GM19043 (cell line): ENCODE data around the gene SYNPO.

Source experiments
- ATAC-seq: cut with Tn5 transposase; IDR thresholded peaks from one replicate; pipeline ENCODE4 v1.9.1; 2021; ENCODE audit warnings: low read depth; ENCODE audit not compliant: unreplicated experiment

Gene SYNPO

DNA sequence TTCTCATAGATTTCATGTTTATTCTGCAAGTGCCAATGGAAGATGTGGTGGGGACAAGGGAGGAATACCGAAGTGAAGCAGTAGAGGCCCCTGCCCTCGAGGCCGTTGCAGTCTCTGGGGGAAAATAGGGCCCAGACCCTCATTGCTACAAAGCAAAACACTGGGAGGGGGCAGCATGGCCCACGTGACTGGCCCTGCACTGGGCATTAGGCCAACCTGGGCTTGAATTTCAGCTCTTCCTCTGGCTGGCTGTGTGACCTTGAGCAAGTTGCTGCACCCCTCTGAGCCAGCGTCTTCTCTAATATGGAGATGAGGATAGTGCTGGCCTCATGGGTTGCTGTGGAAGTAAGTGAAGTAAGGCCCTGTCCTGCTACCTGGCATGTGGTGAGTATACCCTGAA, 709 bp upstream of the SYNPO start:
- no peak for ATAC-seq

DNA sequence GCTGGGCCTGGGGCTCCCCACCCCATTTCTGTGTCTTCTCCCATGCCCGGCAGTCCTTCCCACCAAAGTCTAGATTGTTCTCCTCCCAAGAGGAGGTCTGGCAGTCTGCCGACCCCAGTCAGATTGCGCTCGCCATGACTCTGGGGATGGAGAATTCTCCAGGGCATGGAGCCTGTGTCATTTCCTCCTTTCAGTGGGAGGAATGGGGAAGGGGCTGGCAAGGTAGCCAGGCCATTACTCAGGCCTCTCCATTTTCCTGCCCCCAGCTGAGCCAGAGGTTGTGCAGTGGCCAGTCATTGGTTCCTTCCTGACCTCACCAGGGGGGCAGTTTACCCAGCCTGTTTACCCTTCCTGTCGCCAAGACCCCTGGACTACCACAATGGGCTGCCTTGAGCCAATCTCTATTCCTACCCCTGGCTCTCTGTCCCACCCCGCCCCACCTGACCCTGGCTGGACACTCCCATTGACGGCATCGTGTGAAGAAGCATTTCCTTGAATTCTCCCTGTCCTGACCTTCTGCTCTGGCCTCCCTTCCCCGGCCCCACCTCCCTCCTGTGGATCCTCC, 628 bp downstream of the SYNPO start:
- no peak for ATAC-seq

DNA sequence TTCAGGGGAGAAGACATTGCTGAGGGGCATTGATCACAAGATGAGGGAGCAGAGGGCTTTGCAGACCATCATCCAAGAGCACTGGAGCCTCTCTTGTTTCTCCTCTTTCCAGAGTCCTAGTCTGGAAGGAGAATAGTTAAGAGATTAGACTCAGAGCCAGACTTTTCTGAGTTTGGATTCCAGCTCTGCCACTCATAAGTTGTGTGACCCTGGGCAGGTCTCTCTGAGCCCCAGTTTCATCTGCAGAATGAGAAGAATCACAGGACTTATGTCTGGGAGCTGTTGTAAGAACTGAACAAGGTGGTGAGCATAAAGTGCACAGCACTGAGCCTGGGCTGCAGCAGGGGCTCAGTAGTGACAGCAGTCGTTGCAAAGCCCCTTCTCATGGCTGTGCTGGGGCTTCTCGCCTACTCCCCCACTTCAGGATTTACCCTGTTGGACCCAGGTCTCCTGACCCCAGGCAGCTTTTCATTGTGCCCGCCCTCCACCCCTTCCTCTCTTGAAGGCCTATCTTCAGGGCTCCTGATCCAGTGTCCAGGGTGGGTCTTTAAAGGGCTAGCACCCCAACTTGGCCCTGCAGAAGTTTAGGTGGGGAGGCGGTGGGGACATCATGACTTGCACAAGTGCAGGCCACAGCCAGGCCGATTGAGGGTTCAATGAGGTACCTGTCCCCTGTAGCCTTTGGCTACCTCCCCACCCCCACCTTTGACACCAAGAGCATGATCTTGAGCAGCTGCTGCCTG, 1.5 kb downstream of the SYNPO start:
- no peak for ATAC-seq

DNA sequence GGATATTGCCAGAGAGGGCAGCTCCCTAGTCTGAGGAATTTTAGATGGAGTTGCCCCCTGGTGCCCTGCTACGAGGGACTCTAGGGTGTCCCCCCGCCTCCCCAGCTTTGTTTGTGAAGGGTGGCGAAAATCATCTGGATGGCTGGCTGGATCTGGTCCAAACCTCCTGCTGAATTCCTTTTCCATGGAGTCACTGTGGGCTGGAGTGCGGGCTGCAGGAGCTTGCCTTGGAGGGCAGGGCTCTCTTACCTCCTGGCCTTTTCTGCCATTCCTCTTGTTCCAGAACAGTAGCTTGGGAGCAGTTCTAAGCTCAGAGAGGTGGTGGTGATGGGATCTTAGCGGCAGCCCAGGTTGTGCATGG, 2.1 kb downstream of the SYNPO start:
- ATAC-seq, result no peak

DNA sequence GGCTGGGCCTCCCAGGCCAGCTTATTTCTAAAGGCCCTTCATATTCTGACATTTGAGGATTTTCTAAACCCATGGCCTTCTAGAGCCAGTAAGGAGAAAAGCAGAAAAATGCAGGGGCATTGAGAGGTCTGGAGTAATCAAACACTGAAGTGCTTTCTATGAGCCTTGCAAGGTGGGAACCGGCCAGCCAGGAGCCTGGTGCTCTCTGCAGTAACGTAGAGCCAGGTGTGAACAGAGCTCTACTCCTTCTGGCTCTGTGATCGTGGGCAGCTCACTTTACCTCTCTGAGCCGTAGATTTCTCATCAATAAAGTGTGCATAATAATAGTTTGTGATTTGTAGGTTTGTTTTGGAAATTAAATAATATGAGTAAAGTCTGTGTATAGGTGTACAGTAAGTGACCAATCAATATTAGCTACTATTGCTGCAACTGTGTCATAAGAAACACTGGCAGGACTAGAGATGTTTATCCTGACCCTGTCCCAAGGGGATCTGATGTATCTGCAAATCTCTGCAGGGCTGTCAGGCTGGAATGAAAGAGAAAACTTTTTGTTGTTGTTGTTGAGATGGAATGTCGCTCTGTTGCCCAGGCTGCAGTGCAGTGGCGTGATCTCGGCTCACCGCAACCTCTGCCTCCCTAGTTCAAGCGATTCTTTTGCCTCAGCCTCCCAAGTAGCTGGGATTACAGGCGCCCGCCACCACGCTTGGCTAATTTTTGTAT, 2.7 kb downstream of the SYNPO start:
- no peak for ATAC-seq

DNA sequence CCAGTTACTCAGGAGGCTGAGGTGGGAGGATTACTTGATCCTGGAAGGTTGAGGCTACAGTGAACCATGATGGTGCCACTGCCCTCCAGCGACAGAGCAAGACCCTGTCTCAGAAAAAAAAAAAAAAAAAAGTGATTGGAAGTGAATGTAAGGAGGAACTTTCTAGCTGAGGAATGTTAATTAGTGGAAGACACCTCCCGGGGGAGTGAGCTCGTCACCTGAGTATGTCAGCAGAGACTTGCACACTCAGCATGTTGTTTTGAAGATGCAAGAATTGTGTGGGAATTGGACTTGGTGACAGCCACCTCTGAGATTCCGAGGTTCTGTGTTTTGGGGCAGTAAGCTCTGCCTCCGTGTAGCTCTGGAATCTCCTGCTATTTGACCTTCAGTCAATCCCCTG, 3.6 kb downstream of the SYNPO start:
- ATAC-seq, result no peak

DNA sequence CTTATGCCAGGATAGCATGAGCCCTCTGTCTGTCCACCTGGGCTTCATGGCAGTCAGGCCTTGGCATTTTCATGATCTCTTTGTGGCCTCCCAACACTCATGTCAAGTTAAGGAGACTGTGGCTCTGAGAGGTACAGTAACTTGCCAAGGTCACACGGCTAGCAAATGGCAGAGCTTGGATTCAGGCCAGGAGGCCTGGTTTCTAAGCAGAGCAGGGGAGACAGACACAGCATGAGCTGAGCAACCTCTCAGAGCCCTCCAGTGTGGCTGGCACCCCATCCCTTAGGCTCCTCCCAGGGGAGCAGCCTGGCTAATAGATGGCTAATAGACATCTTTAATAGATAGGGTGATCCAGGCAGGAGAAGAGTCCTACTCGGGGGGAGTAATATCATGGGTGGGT, 4.1 kb downstream of the SYNPO start:
- ATAC-seq, result no peak

DNA sequence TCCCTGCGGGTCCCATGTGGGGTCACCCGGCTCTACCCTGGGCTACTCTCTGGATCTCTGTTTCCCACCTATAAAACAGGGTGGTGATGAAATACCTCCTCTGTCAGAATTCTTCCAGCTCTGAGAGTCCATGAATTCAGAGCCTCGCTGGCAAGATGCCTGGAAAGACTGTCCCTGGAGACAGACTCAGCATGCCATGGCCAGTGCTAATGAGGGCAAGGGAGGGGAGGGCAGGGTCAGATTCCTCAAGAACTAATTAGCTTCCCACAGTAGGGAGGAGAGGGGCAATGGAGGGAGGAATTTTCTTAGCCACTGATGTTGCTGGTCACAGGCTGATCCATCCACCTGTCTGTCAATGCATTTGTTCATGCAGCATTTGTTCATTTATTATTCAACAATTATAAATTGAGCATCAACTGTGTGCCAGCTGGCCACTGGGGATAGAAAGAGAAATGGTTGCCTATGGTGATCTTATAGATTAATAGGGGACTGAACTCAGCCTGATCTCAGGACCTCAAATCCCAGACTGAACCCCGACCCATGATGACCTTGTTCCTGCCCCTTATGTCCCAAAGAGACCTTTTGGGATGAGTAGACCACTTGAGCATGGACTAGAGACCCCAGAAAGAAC, 4.7 kb downstream of the SYNPO start:
- ATAC-seq, result no peak

DNA sequence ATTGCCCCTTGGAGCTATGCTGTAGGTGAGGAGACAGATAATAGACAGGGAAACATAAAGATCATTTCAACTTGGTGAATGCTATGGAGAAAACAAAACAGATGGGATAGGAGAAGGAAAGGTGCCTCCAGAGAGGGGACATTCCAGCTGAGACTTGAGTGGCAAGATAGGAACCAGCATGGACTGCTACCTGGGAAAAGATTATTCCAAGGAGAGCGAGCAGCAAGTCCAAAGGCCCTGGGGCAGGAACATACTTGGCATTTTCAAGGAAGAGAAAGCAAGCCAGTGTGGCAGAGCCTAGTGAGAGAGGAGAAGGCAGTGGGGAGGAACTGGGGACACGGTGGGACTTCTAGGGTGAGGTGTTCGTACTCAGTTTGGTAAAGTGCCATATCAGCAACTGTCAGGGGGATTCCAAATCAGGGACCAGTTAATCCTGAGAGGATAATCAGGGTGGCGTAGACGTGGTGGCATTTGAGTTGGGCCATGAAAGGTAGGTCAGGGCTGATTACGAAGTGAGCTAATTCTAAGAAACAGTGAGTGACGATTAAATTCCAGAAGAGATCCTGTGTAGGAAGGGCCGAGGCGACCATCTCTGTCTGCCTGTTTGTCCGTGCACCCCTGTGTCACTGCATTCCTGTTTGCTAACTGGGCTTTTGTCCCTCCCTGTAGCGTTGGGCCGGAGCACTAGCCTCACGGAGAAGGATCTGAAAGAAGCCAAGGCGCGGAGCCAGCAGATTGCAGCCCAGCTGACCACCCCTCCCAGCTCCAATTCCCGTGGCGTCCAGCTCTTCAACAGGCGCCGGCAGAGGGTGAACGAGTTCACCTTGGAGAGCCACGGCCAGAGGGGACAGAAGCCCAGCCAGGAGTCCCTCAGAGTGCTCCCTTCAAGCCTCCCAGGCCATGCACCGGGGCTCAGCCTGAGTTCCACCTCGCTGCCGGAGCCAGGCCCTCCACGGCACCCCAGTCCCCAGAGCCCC, 7.1 kb downstream of the SYNPO start:
- no peak for ATAC-seq

DNA sequence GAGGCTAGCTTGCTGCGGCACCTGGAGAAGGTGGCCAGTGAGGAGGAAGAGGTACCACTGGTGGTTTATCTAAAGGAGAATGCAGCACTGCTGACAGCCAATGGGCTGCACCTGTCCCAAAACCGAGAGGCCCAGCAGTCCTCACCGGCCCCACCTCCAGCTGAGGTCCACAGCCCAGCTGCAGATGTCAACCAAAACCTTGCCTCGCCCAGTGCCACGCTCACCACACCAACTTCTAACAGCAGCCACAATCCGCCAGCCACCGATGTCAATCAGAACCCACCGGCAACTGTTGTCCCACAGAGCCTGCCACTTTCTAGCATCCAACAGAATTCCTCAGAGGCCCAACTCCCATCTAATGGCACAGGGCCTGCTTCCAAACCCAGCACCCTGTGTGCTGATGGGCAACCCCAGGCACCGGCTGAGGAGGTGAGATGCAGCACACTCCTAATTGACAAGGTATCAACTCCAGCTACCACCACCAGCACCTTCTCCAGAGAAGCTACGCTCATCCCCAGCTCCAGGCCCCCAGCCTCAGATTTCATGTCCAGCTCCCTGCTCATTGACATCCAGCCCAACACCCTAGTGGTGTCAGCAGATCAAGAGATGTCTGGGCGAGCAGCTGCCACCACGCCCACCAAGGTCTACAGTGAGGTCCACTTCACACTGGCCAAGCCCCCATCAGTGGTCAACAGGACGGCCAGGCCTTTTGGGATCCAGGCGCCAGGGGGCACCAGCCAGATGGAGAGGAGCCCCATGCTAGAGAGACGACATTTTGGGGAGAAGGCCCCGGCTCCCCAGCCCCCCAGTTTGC, 8.0 kb downstream of the SYNPO start:
- ATAC-seq, result no peak

DNA sequence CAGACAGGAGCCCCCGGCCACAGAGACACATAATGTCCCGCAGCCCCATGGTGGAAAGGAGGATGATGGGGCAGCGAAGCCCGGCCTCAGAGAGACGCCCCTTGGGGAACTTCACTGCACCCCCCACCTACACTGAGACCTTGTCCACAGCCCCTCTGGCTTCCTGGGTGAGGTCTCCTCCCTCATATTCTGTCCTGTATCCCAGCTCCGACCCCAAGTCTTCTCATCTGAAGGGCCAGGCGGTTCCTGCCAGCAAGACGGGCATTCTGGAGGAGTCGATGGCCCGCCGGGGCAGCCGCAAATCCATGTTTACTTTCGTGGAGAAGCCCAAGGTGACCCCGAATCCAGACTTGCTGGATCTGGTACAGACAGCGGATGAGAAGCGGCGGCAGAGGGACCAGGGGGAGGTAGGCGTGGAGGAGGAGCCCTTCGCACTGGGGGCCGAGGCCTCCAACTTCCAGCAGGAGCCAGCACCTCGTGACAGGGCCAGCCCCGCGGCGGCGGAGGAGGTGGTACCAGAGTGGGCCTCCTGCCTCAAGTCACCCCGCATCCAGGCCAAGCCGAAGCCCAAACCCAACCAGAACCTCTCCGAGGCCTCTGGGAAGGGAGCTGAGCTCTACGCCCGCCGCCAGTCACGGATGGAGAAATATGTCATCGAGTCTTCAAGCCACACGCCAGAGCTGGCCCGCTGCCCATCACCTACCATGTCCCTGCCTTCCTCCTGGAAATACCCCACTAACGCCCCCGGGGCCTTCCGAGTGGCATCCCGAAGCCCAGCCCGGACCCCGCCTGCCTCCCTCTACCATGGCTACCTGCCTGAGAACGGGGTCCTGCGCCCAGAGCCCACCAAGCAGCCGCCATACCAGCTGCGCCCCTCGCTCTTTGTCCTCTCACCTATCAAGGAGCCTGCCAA, 8.9 kb downstream of the SYNPO start:
- ATAC-seq, result no peak

DNA sequence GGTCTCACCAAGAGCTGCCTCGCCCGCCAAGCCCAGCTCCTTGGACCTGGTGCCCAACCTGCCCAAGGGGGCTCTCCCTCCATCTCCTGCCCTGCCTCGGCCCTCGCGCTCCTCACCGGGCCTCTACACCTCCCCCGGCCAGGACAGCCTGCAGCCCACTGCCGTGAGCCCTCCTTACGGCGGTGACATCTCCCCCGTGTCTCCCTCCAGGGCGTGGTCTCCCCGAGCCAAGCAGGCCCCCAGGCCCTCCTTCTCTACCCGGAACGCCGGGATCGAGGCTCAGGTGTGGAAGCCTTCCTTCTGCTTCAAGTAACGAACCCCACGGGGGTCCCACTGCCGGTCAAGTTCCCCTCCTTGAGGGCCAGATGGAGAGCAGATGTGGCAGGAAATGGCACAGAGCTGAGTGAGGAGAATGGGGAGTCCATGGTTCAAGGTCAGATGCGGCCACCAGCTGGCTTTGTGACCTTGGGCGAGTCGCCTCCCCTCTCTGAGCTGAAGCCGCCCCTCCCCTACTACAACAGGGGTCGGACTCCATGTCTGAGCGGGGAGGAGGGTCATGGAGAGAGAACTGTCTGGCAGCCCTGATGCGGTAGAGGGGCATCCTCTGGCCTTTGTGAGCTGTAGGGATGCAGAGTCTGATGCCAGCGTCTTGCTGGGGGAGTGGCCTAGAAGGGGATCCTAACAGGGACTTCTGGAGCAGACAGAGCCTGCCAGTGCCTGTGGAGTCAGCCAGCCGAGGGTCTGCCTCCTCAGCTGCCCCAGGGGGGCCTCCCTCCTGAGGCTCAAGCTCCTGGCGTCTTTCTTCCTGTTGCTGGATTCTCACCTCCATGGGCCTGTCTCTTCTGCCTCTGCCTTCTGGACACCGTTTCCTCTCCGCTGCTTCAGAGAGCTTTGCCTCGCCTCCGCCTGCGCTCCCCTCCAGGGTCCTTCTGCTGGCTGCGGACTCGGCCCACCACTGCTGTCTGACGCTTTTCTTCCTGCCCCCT, 9.9 kb downstream of the SYNPO start:
- no peak for ATAC-seq

DNA sequence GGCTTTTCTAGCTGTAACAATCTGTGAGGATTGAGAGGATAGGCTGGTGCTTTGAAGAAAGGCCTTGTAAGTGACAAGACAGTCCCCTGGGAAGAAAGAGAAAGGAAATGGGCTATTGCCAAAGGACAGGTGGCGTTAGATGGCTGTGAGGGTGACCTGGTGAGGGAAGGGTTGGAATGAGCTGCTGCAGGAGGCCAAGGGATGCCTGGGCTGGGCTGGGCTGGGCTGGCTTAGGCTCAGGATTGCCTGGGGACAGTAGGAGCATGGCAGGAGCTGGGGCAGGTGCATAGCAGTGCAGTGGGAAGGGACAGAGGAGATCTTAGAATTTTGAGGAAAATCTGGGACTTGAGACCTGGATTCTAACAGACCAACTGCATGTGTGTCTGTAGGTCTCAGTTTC, 10.9 kb downstream of the SYNPO start:
- no peak for ATAC-seq

DNA sequence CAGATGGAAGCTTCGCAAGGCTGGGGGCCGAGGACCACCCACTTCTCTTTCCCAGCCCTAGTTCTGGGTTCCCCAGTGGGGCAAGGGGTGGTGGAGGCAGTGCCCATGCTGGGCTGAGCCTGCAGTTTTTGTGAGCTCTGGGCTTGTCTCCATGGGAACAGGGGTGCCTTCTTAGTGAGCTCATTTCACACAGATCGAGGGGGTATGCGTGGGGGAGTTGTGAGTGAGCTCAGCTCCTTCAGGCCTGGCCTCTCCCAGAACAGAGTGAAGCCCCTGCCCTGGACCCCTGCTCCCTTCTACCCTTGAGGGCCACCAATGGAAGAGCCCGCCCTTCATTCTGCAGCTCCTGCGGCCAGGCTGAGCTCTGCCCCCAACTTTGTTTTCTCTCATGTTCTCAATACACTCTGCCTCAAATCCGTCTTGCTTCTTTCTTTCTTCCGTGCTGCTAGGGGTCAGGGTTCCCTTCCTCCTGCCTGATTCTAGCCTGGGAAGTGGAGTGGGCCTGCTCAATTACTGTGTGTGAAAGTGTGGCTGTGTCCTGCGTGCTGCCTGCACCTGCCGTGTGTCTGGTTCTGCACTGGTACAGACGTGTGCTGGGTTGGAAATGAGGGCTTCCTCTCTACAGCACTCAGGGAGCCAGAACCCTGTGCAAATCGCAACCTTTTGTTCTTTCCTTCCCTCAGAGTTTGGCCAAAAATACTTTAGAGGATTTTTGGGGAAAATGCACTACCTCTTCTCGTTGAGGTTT, 11.6 kb downstream of the SYNPO start:
- ATAC-seq, result no peak

DNA sequence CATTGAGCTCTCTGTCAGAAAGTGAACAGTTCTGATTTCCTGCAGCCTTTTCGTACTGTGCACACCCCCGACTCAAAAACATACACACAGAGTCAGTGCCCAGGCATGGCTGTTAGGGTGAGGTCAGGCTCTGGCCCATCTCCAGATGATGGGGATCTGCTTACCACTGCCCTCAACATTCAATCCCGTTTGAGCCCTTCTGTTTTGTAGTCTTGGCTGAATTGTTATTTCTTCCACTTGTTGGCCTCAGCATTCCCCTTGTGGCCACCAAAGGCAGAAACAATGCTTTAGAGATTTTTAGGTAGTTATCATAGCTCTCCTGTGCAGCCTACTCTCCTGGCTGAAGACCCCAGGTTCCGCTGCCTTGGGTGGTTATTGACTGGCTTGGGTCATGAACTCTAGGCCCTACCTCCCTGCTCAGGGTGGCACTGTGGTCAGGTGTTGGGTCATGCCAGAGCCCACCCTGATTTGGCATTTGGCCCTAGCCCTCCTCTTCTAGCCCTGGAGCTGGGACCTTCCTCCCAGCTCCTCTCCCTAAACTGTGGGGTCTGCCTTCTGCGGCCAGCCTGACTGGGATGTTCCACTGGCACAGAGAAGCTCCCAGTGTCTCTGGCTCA, 12.8 kb downstream of the SYNPO start:
- ATAC-seq, result no peak
